ENCODE measurements around the gene OR5F1. TPM values are rescaled to one million over a fixed set of nuclear protein-coding genes. Genes with fewer than 3 reads are reported as not detected.
A peak's percentile ranks its signal among the peaks of the same experiment; 100 is the strongest.

OR5F1 gene
- polyA plus RNA-seq, 2 of the 4 experiments (the other 2 are of a cell fraction): not detected

DNA sequence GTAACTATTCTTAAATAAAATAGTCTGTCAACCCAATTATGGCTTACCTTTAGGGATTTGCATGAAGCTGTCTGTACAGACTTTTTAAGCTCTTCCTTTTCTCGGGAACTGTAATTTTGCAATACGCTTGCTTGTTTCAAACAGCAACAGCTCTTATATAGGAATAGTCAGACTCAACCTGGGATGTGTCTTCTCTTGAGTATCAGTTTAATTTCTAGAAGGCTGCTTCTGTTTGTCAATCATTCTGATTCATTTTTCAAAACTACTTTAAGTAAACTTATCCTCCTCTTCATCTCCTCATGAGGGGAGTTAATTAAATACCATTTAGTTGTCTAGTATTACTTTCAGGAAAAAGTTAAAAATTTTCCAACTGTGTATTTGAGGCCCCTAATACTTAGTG is 24.6 kb downstream of the OR5F1 start, which contains the start of gene OR10AG1:
Gene OR10AG1 (minus strand): TSS at position 101 of the 400 bp plus-strand sequence. CDS start 38 bp downstream, at position 63.
- Histone ChIP-seq H3K4me1 (no peaks in the 10 kb centered on the region), H3K9me3 (no peaks in the 10 kb centered on the region), H3K27ac (no peak within 1 kb of the TSS), H3K4me3 (no peak within 1 kb of the TSS), H3K4me2 (no peak within 1 kb of the TSS)
- DNase-seq (ENCODE audit: low read depth in 1 of 2, low spot score in 1 of 2) (no peak), ATAC-seq (no peak), FAIRE-seq (no peak)
- CTCF ChIA-PET: no interaction called here
- POLR2A ChIA-PET: no interaction called here
- 0% methylated on average over 2 of the region's 2 CpGs for WGBS (ENCODE audit: missing lambda C conversion rate)
- no peak for TF ChIP-seq PHF8 (IDR thresholded peaks at IDR 0.05; ENCODE audit: borderline replicate concordance, low read depth)
- TF ChIP-seq, protein P1, sequence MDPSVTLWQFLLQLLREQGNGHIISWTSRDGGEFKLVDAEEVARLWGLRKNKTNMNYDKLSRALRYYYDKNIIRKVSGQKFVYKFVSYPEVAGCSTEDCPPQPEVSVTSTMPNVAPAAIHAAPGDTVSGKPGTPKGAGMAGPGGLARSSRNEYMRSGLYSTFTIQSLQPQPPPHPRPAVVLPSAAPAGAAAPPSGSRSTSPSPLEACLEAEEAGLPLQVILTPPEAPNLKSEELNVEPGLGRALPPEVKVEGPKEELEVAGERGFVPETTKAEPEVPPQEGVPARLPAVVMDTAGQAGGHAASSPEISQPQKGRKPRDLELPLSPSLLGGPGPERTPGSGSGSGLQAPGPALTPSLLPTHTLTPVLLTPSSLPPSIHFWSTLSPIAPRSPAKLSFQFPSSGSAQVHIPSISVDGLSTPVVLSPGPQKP (IDR thresholded peaks at IDR 0.05; ENCODE audit: low read depth, low read length): no peak

DNA sequence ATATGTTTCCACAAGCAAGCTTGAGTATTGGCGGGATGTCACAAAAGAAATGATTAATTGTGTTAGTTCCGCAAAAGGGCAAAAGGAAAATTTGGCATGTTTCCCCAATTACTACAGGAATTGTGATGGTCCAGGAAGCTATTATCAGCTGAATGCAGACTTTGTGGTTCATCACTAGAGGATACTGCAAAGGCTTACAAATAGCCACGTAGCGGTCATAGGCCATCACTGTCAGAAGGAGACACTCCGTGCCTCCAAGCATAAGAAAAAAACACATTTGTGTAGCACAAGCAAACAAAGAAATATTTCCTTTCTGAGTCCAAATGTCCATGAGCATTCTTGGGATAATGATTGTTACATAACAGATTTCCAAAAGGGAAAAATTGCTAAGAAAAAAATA is 26.5 kb downstream of the OR5F1 start:
- Histone ChIP-seq H3K27ac (no peak overlapping the region), H3K4me3 (no peak overlapping the region), H3K4me2 (no peak overlapping the region), H3K9me3 (no peaks in the 10 kb centered on the region), H3K4me1 (no peaks in the 10 kb centered on the region)
- 22% methylated on average over 5 of the region's 5 CpGs for whole genome bisulfite sequencing (ENCODE audit: missing lambda C conversion rate)
- ChIA-PET POLR2A (no interaction called here), CTCF (no interaction called here)
- TF ChIP-seq EHMT2 (IDR thresholded peaks at IDR 0.05; ENCODE audit: low read depth) (no peak), JUN (IDR thresholded peaks at IDR 0.05) (no peak), HOXA7 (CRISPR knock-in tag; IDR thresholded peaks at IDR 0.05) (no peak)
- FAIRE-seq (no peak), DNase-seq (ENCODE audit: low read depth in 1 of 2, low spot score in 1 of 2) (no peak), ATAC-seq (no peak)

DNA sequence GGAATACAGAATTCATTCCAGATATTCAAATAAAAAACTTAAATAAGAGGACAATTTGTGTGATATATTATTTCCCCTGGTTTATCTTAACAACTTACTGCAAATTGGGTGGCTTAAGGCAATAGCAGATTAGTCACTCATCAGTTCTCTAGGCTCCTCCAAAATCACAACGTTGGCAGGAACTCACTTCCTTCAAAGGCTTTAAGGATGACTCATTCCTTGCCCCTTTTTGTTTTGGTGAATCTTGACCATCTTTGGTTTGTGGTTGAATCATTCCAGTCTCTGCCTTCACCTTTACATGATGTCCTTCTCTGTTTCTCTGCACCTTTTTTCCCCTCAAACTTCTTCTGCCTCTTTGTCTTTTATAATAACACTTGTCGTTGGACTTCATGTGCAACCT is 28.0 kb downstream of the OR5F1 start:
- H3K4me3 ChIP-seq: no peak overlapping the region
- no peak overlapping the region for H3K4me2 ChIP-seq
- ATAC-seq: no peak
- POLR2A ChIA-PET: no interaction called here
- H3K4me1 ChIP-seq: no peaks in the 10 kb centered on the region
- no peaks in the 10 kb centered on the region for H3K9me3 ChIP-seq
- no peak overlapping the region for H3K27ac ChIP-seq
- no peak for TF ChIP-seq ZFP36 (IDR thresholded peaks at IDR 0.05; ENCODE audit: borderline replicate concordance, partially characterized antibody)
- TF ChIP-seq HDAC2 (IDR thresholded peaks at IDR 0.05): no peak
- TF ChIP-seq NPAS2 (CRISPR knock-in tag; IDR thresholded peaks at IDR 0.05; ENCODE audit: borderline replicate concordance): no peak
- no peak for TF ChIP-seq HOXB5 (CRISPR knock-in tag; IDR thresholded peaks at IDR 0.05)
- no peak for TF ChIP-seq EHMT2 (IDR thresholded peaks at IDR 0.05; ENCODE audit: low read depth)
- TF ChIP-seq ZSCAN20 (CRISPR knock-in tag; IDR thresholded peaks at IDR 0.05): no peak
- TF ChIP-seq FOSL2 (IDR thresholded peaks at IDR 0.05): no peak
- TF ChIP-seq FOSL2 (CRISPR knock-in tag; IDR thresholded peaks at IDR 0.05): 0 out of 2 replicates have a peak, but pooled peaks have one; percentile 17
- no peak for DNase-seq (ENCODE audit: low read depth in 1 of 2, low spot score in 1 of 2)
- 6% methylated on average over 2 of the region's 2 CpGs for WGBS (ENCODE audit: missing lambda C conversion rate)
- no peak for FAIRE-seq
- CTCF ChIA-PET: no interaction called here

DNA sequence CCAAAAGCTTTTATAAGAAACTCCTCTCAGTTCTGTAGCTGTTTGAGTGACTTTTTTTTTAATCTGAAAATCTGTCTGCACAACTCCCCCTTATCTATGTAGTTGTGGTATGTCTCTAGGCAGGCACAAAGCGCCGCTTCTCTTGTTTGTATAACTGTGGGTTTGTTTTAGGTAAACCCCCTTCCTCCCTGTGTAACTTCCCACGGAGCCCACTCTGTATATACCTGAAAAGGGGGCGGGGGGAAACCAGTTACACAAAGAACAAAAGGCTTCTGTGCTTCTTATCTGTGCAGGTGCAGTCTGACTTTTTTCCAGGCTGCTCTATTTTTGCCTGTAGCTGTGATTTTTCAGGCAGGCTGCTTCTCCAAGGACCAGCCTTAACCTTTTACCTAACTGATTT is 37.9 kb downstream of the OR5F1 start:
- TF ChIP-seq ESRRA (IDR thresholded peaks at IDR 0.05; ENCODE audit: borderline replicate concordance, low read length) (no peak), CEBPB (IDR thresholded peaks at IDR 0.05) (no peak), EP300 (IDR thresholded peaks at IDR 0.05) (no peak), FOSL2 (IDR thresholded peaks at IDR 0.05) (no peak), FOSL2 (CRISPR knock-in tag; IDR thresholded peaks at IDR 0.05) (no peak)
- TF ChIP-seq, protein P2, sequence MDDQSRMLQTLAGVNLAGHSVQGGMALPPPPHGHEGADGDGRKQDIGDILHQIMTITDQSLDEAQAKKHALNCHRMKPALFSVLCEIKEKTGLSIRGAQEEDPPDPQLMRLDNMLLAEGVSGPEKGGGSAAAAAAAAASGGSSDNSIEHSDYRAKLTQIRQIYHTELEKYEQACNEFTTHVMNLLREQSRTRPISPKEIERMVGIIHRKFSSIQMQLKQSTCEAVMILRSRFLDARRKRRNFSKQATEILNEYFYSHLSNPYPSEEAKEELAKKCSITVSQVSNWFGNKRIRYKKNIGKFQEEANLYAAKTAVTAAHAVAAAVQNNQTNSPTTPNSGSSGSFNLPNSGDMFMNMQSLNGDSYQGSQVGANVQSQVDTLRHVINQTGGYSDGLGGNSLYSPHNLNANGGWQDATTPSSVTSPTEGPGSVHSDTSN (IDR thresholded peaks at IDR 0.05): no peak
- FAIRE-seq (no peak), DNase-seq (ENCODE audit: low read depth in 1 of 2, low spot score in 1 of 2) (no peak), ATAC-seq (no peak)
- H3K4me3 ChIP-seq: no peak overlapping the region
- ChIA-PET POLR2A (no interaction called here), CTCF (interaction anchor here (0.6 kb wide), 1 partner anchor 145 kb away, joined by 3 read pairs; no protein-coding TSS in a partner anchor)
- H3K4me1 ChIP-seq: no peaks in the 10 kb centered on the region
- no peak overlapping the region for H3K27ac ChIP-seq
- H3K4me2 ChIP-seq: no peak overlapping the region
- WGBS (ENCODE audit: missing lambda C conversion rate): 0% methylated on average over 4 of the region's 4 CpGs
- H3K9me3 ChIP-seq: no peaks in the 10 kb centered on the region

DNA sequence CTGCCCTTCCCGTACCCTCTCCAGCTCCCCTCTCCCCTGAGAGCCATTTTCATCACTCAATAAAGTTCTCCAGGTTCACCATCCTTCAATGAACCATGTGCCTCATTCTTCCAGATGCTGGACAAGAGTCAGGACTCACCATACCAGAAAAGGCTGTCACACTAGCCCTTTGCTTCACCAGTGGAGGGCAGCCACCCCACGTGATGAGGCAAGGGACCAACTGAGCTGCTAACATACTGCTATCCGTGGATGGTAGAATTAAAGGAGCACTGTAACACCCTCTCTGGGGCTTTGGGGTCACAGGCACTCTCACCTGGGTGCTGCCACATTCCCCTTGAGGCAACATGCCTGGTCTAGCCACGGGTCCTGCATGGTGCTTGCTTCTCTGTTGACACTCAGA is 45.1 kb downstream of the OR5F1 start:
- 3% methylated on average over 4 of the region's 4 CpGs for WGBS (ENCODE audit: missing lambda C conversion rate)
- no peak for DNase-seq (ENCODE audit: low read depth in 1 of 2, low spot score in 1 of 2)
- no peaks in the 10 kb centered on the region for H3K9me3 ChIP-seq
- no peaks in the 10 kb centered on the region for H3K4me1 ChIP-seq
- H3K4me3 ChIP-seq: no peak overlapping the region
- H3K27ac ChIP-seq: no peak overlapping the region
- H3K4me2 ChIP-seq: no peak overlapping the region
- ChIA-PET POLR2A (no interaction called here), CTCF (no interaction called here)
- ATAC-seq: no peak
- TF ChIP-seq, protein P3, sequence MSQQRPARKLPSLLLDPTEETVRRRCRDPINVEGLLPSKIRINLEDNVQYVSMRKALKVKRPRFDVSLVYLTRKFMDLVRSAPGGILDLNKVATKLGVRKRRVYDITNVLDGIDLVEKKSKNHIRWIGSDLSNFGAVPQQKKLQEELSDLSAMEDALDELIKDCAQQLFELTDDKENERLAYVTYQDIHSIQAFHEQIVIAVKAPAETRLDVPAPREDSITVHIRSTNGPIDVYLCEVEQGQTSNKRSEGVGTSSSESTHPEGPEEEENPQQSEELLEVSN (IDR thresholded peaks at IDR 0.05; ENCODE audit: borderline replicate concordance, low read depth): no peak
- TF ChIP-seq RARB (CRISPR knock-in tag; IDR thresholded peaks at IDR 0.05) (no peak), HOXB5 (CRISPR knock-in tag; IDR thresholded peaks at IDR 0.05) (no peak)
- no peak for FAIRE-seq
